H1 (cell line): Measurements from ENCODE around the gene SAMD15. TPM values are rescaled to one million over a fixed set of nuclear protein-coding genes. Genes with fewer than 3 reads are reported as not detected.

Experiments
- ASH2L ChIP-seq: fragments of 200-600, 300-600 bp; sonication (generic); IDR thresholded peaks from one replicate; pipeline ENCODE4 v1.7.1; 2017; ENCODE audit warnings: low read length
- CBX5 ChIP-seq: fragments of 300-800, 300-1000 bp; sonication (generic); IDR thresholded peaks from 2 replicates; pipeline ENCODE4 v1.7.1; 2016; ENCODE audit warnings: antibody characterized with exemption, low read length, low read depth
- CBX8 ChIP-seq: fragments of 300-800, 300-1000 bp; sonication (generic); IDR thresholded peaks from 2 replicates; pipeline ENCODE4 v1.7.1; 2016; ENCODE audit warnings: low read depth, low read length, borderline replicate concordance
- CHD2 ChIP-seq: IDR thresholded peaks from 2 replicates; pipeline ENCODE4 v1.6.1; 2012; ENCODE audit warnings: low read length, improper control_type of control experiment
- CREB1 ChIP-seq: IDR thresholded peaks from 2 replicates; pipeline ENCODE4 v1.6.1; 2012; ENCODE audit warnings: inconsistent platforms
- HDAC6 ChIP-seq: IDR thresholded peaks from one replicate; pipeline ENCODE4 v1.7.1; 2012; ENCODE audit warnings: low read depth, mild to moderate bottlenecking, inconsistent platforms, low read length, moderate library complexity
- JUN ChIP-seq: IDR thresholded peaks from 2 replicates; pipeline ENCODE4 v1.6.1; 2011; ENCODE audit warnings: low read depth, mild to moderate bottlenecking, improper control_type of control experiment, low read length
- KDM1A ChIP-seq: fragments of 200-600, 300-600 bp; sonication (generic); IDR thresholded peaks from 2 replicates; pipeline ENCODE4 v1.7.1; 2016; ENCODE audit warnings: mild to moderate bottlenecking, low read length, borderline replicate concordance
- KDM5A ChIP-seq: fragments of 200-600 bp; IDR thresholded peaks from 2 replicates; pipeline ENCODE4 v1.7.1; 2012; ENCODE audit warnings: mild to moderate bottlenecking, low read length, inconsistent platforms, mixed read lengths
- YY1 ChIP-seq: IDR thresholded peaks from 2 replicates; pipeline ENCODE4 v1.6.1; 2011; ENCODE audit warnings: low read depth, mild to moderate bottlenecking, low read length
- polyA plus RNA-seq, 7 experiments: library from polyadenylated mRNA; depleted of rRNA in 3 of 7; stranded (reverse) in 5 of 7; unstranded in 2 of 7; fragments of >200 nt in 5 of 7; fragments of 200-250 nt in 2 of 7; gene quantifications; 1 replicate in 5 of 7; 2 replicates in 1 of 7; 4 replicates in 1 of 7; pipeline versions ENCODE4 v1.2.1 to v1.2.3, GENCODE V29; 2011 to 2013; ENCODE audit warnings: missing spikeins in 2 of 7, mixed read lengths in 2 of 7
- total RNA-seq: library from RNA; stranded (reverse); fragmentation: NEBNext Ultra II Directional; extraction: Animal tissue kit (Norgen Biotek cat#: 25700); gene quantifications from 2 replicates; pipeline ENCODE4 v1.2.1, GENCODE V29; 2021
- TF ChIP-seq, protein P1 (sequence below): fragments of 300-600 bp; sonication (generic); IDR thresholded peaks from 2 replicates; pipeline ENCODE4 v1.7.1; 2012; ENCODE audit warnings: low read length, moderate library complexity, mild to moderate bottlenecking, inconsistent platforms; ENCODE audit not compliant: insufficient replicate concordance

SAMD15 gene
- total and polyA plus RNA-seq, 2 of the 8 experiments (the other 6 are each of a cell fraction or from before 2014, with no cell fraction given), result 0.17 to 1.0 TPM

DNA sequence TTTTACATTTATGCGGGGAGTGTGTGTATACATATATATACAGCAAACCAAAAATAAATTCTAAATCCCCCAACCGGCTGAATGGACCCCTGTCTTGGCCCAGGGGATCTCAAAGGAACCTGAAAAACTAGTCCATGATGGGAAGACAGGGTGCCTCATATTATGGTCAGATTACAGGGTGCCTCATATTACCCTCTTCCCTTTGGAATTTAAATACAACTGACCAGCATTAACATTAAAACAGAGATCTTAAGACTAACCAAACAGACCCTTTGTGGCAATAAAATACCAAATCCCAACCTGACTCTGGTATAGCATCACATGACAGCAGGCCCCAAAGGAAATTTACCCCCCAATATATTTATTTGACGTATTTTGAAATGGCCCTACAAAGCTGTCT lies 39.3 kb upstream of the SAMD15 start (continued):
- TF ChIP-seq, protein P1, sequence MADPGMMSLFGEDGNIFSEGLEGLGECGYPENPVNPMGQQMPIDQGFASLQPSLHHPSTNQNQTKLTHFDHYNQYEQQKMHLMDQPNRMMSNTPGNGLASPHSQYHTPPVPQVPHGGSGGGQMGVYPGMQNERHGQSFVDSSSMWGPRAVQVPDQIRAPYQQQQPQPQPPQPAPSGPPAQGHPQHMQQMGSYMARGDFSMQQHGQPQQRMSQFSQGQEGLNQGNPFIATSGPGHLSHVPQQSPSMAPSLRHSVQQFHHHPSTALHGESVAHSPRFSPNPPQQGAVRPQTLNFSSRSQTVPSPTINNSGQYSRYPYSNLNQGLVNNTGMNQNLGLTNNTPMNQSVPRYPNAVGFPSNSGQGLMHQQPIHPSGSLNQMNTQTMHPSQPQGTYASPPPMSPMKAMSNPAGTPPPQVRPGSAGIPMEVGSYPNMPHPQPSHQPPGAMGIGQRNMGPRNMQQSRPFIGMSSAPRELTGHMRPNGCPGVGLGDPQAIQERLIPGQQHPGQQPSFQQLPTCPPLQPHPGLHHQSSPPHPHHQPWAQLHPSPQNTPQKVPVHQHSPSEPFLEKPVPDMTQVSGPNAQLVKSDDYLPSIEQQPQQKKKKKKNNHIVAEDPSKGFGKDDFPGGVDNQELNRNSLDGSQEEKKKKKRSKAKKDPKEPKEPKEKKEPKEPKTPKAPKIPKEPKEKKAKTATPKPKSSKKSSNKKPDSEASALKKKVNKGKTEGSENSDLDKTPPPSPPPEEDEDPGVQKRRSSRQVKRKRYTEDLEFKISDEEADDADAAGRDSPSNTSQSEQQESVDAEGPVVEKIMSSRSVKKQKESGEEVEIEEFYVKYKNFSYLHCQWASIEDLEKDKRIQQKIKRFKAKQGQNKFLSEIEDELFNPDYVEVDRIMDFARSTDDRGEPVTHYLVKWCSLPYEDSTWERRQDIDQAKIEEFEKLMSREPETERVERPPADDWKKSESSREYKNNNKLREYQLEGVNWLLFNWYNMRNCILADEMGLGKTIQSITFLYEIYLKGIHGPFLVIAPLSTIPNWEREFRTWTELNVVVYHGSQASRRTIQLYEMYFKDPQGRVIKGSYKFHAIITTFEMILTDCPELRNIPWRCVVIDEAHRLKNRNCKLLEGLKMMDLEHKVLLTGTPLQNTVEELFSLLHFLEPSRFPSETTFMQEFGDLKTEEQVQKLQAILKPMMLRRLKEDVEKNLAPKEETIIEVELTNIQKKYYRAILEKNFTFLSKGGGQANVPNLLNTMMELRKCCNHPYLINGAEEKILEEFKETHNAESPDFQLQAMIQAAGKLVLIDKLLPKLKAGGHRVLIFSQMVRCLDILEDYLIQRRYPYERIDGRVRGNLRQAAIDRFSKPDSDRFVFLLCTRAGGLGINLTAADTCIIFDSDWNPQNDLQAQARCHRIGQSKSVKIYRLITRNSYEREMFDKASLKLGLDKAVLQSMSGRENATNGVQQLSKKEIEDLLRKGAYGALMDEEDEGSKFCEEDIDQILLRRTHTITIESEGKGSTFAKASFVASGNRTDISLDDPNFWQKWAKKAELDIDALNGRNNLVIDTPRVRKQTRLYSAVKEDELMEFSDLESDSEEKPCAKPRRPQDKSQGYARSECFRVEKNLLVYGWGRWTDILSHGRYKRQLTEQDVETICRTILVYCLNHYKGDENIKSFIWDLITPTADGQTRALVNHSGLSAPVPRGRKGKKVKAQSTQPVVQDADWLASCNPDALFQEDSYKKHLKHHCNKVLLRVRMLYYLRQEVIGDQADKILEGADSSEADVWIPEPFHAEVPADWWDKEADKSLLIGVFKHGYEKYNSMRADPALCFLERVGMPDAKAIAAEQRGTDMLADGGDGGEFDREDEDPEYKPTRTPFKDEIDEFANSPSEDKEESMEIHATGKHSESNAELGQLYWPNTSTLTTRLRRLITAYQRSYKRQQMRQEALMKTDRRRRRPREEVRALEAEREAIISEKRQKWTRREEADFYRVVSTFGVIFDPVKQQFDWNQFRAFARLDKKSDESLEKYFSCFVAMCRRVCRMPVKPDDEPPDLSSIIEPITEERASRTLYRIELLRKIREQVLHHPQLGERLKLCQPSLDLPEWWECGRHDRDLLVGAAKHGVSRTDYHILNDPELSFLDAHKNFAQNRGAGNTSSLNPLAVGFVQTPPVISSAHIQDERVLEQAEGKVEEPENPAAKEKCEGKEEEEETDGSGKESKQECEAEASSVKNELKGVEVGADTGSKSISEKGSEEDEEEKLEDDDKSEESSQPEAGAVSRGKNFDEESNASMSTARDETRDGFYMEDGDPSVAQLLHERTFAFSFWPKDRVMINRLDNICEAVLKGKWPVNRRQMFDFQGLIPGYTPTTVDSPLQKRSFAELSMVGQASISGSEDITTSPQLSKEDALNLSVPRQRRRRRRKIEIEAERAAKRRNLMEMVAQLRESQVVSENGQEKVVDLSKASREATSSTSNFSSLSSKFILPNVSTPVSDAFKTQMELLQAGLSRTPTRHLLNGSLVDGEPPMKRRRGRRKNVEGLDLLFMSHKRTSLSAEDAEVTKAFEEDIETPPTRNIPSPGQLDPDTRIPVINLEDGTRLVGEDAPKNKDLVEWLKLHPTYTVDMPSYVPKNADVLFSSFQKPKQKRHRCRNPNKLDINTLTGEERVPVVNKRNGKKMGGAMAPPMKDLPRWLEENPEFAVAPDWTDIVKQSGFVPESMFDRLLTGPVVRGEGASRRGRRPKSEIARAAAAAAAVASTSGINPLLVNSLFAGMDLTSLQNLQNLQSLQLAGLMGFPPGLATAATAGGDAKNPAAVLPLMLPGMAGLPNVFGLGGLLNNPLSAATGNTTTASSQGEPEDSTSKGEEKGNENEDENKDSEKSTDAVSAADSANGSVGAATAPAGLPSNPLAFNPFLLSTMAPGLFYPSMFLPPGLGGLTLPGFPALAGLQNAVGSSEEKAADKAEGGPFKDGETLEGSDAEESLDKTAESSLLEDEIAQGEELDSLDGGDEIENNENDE, result peak; percentile 81
- TF ChIP-seq CHD2 (no peak), KDM1A (no peak), KDM5A (no peak), CBX8 (no peak), CREB1 (no peak), HDAC6 (no peak), JUN (no peak), CBX5 (no peak), YY1 (no peak), ASH2L (peak; percentile 23)
